Measurements from ENCODE around the gene KLHL36. TPM values are rescaled to one million over a fixed set of nuclear protein-coding genes. Genes with fewer than 3 reads are reported as not detected.

KLHL36 gene
- polyA plus RNA-seq, 3 donors: 26.1 to 37.0 (median 34.7) TPM

GRCh38 chr16:84640145-84640544, 8.2 kb upstream of the KLHL36 start:
- no peak for DNase-seq

GRCh38 chr16:84641643-84642358, 6.5 kb upstream of the KLHL36 start:
- DNase-seq: no peak

GRCh38 chr16:84643180-84643583, 5.1 kb upstream of the KLHL36 start:
- DNase-seq: no peak

- DNase-seq: no peak
Observed at GRCh38 chr16:84643674-84644073, 4.6 kb upstream of the KLHL36 start.

- DNase-seq: no peak
Observed at GRCh38 chr16:84648595-84649510, 542 bp downstream of the KLHL36 start.

- no peak for DNase-seq
Observed at GRCh38 chr16:84649511-84649861, 1.2 kb downstream of the KLHL36 start.

GRCh38 chr16:84650062-84650991, 2.0 kb downstream of the KLHL36 start:
- DNase-seq: no peak

- DNase-seq: no peak
Observed at GRCh38 chr16:84652566-84652965, 4.3 kb downstream of the KLHL36 start.

- DNase-seq: no peak
Observed at GRCh38 chr16:84654238-84654637, 5.9 kb downstream of the KLHL36 start.

GRCh38 chr16:84654998-84655397, 6.7 kb downstream of the KLHL36 start:
- DNase-seq: no peak

- no peak for DNase-seq
Observed at GRCh38 chr16:84656649-84657048, 8.3 kb downstream of the KLHL36 start.

- DNase-seq: no peak
Observed at GRCh38 chr16:84657229-84657837, 9.0 kb downstream of the KLHL36 start.

GRCh38 chr16:84658690-84659089, 10.4 kb downstream of the KLHL36 start:
- no peak for DNase-seq

GRCh38 chr16:84659656-84660300, 11.5 kb downstream of the KLHL36 start:
- no peak for DNase-seq

- no peak for DNase-seq
Observed at GRCh38 chr16:84660973-84661372, 12.7 kb downstream of the KLHL36 start.

GRCh38 chr16:84661418-84662060, 13.2 kb downstream of the KLHL36 start:
- no peak for DNase-seq

- DNase-seq: no peak
Observed at GRCh38 chr16:84662471-84662870, 14.2 kb downstream of the KLHL36 start.

GRCh38 chr16:84663433-84664101, 15.3 kb downstream of the KLHL36 start:
- DNase-seq: no peak

- DNase-seq: no peak
Observed at GRCh38 chr16:84665359-84665758, 17.0 kb downstream of the KLHL36 start.

- DNase-seq: no peak
Observed at GRCh38 chr16:84665843-84666242, 17.5 kb downstream of the KLHL36 start.

Measured in renal pelvis (tissue), 4 donors.